HepG2 (cell line): ENCODE measurements around the gene DIP2C. TPM values are rescaled to one million over a fixed set of nuclear protein-coding genes. Genes with fewer than 3 reads are reported as not detected.

Experiments used
- ARID5B ChIP-seq: IDR thresholded peaks from 2 replicates; pipeline ENCODE4 v1.4.0; 2020; ENCODE audit warnings: mild to moderate bottlenecking, missing genetic modification reagents
- GRHL1 ChIP-seq: sonication (generic); formaldehyde crosslinking; conservative IDR thresholded peaks from 2 replicates; pipeline ENCODE4 v1.8.0; 2022; ENCODE audit warnings: missing genetic modification reagents
- HMGXB4 ChIP-seq, 2 experiments: sonication (generic) in 1 of 2; formaldehyde crosslinking in 1 of 2; IDR thresholded peaks; 2 replicates each; pipeline versions ENCODE4 v1.4.0 to v1.6.1; 2018 to 2020; ENCODE audit warnings: missing genetic modification reagents in 2 of 2, borderline replicate concordance in 1 of 2, low read depth in 1 of 2, mild to moderate bottlenecking in 1 of 2, missing biosample characterization in 1 of 2
- JARID2 ChIP-seq: sonication (generic); formaldehyde crosslinking; IDR thresholded peaks from 2 replicates; pipeline ENCODE4 v1.8.1; 2023; ENCODE audit warnings: missing genetic modification reagents, inconsistent platforms; ENCODE audit not compliant: insufficient replicate concordance
- MAFF ChIP-seq: IDR thresholded peaks from 2 replicates; pipeline ENCODE4 v1.6.1; 2011; ENCODE audit warnings: low read depth, low read length, improper control_type of control experiment
- MLXIP ChIP-seq: sonication (generic); formaldehyde crosslinking; IDR thresholded peaks from 2 replicates; pipeline ENCODE4 v1.9.0; 2021; ENCODE audit warnings: missing genetic modification reagents, borderline replicate concordance
- MXD1 ChIP-seq: sonication (generic); formaldehyde crosslinking; IDR thresholded peaks from 2 replicates; pipeline ENCODE4 v1.4.0; 2020; ENCODE audit warnings: mild to moderate bottlenecking, missing genetic modification reagents
- MYC ChIP-seq: sonication (generic); formaldehyde crosslinking; IDR thresholded peaks from 2 replicates; pipeline ENCODE4 v1.9.0; 2021; ENCODE audit warnings: missing genetic modification reagents, borderline replicate concordance
- NFYC ChIP-seq: IDR thresholded peaks from 2 replicates; pipeline ENCODE4 v1.6.1; 2016; ENCODE audit warnings: missing genetic modification reagents, missing compliant biosample characterization
- NR1H2 ChIP-seq: sonication (generic); formaldehyde crosslinking; IDR thresholded peaks from 2 replicates; pipeline ENCODE4 v1.8.1; 2022; ENCODE audit warnings: low read depth, missing genetic modification reagents, borderline replicate concordance
- PCBP2 ChIP-seq: fragments of 200-400 bp; formaldehyde crosslinking; optimal IDR thresholded peaks from 2 replicates; pipeline ENCODE3; 2018; ENCODE audit warnings: low read length, low read depth; ENCODE audit not compliant: poor library complexity, severe bottlenecking
- SAP130 ChIP-seq: IDR thresholded peaks from 2 replicates; pipeline ENCODE4 v1.6.1; 2016; ENCODE audit warnings: low read depth
- SIX4 ChIP-seq: sonication (generic); formaldehyde crosslinking; IDR thresholded peaks from 2 replicates; pipeline ENCODE4 v1.4.0; 2020; ENCODE audit warnings: missing genetic modification reagents
- ZMAT3 ChIP-seq: sonication (generic); formaldehyde crosslinking; conservative IDR thresholded peaks from 2 replicates; pipeline ENCODE4 v1.7.0; 2021; ENCODE audit warnings: missing genetic modification reagents
- ZNF121 ChIP-seq: sonication (generic); formaldehyde crosslinking; IDR thresholded peaks from 2 replicates; pipeline ENCODE4 v1.5.0; 2020; ENCODE audit warnings: mild to moderate bottlenecking, missing genetic modification reagents
- ZNF34 ChIP-seq: sonication (generic); formaldehyde crosslinking; IDR thresholded peaks from 2 replicates; pipeline ENCODE4 v1.4.0; 2020; ENCODE audit warnings: mild to moderate bottlenecking, missing genetic modification reagents, borderline replicate concordance
- ZNF629 ChIP-seq: sonication (generic); formaldehyde crosslinking; conservative IDR thresholded peaks from 2 replicates; pipeline ENCODE4 v1.5.0; 2020; ENCODE audit warnings: missing genetic modification reagents
- polyA plus RNA-seq, 8 experiments: library from polyadenylated mRNA; depleted of rRNA in 3 of 8; stranded (reverse) in 7 of 8; unstranded in 1 of 8; fragments of >200 nt; fragmentation: Illumina TruSeq in 4 of 8; extraction: Trizol in 4 of 8; gene quantifications; 2 replicates each; pipeline versions ENCODE4 v1.2.1 to v1.2.3, GENCODE V29; 2011 to 2016; ENCODE audit warnings: low read depth in 4 of 8, missing spikeins in 1 of 8, mixed read lengths in 1 of 8; ENCODE audit not compliant: insufficient read depth in 1 of 8
- total RNA-seq, 5 experiments: library from RNA; depleted of rRNA; stranded (reverse); fragments of >200 nt; fragmentation: Illumina TruSeq; extraction: Trizol; gene quantifications; 2 replicates each; pipeline ENCODE4 v1.2.3, GENCODE V29; 2016; ENCODE audit warnings: low read depth in 1 of 5

The DIP2C gene
- total and polyA plus RNA-seq, 2 of the 13 experiments (the other 11 are each of a cell fraction or from before 2014, with no cell fraction given) = 2.2 to 2.7 TPM

GRCh38 chr10:511101-511848 is 178.2 kb downstream of the DIP2C start (continued):
- TF ChIP-seq MLXIP = no peak
- TF ChIP-seq NR1H2 (CRISPR knock-in tag) = no peak
- TF ChIP-seq JARID2 (CRISPR knock-in tag) = no peak
- no peak for TF ChIP-seq ZNF121 (CRISPR knock-in tag)
- TF ChIP-seq ARID5B (CRISPR knock-in tag) = 0 out of 2 replicates have a peak, but pooled peaks have one; percentile 31
- no peak for TF ChIP-seq GRHL1
- no peak for TF ChIP-seq MXD1
- TF ChIP-seq MAFF = no peak
- TF ChIP-seq SAP130 (CRISPR knock-in tag) = peak; percentile 49
- TF ChIP-seq ZMAT3 (CRISPR knock-in tag) = no peak
- TF ChIP-seq NFYC (CRISPR knock-in tag) = peak; percentile 61
- TF ChIP-seq HMGXB4 (CRISPR knock-in tag; IDR thresholded peaks at IDR 0.05; ENCODE audit: borderline replicate concordance in 1 of 2, low read depth in 1 of 2) = peak; percentile 40 to 45; a peak in 1 of 4 replicates
- TF ChIP-seq MYC (CRISPR knock-in tag) = peak; percentile 55; the same call in 1 of the 2 replicates
- no peak for TF ChIP-seq ZNF34
- TF ChIP-seq PCBP2 = no peak
- no peak for TF ChIP-seq SIX4 (CRISPR knock-in tag)
- TF ChIP-seq ZNF629 (CRISPR knock-in tag) = no peak
